GM23338 (cell line): ENCODE data around the gene ROCK2. TPM values are rescaled to one million over a fixed set of nuclear protein-coding genes. Genes with fewer than 3 reads are reported as not detected.

Experiments
- ATAC-seq: fragments of 200-7000 bp; cut with Tn5 transposase; 3 replicates; pipeline ENCODE4 v1.9.1; 2020
- DNase-seq: peaks from one replicate; pipeline ENCODE4 v3.0.0-alpha.2; 2015; ENCODE audit warnings: low spot score
- H2AFZ ChIP-seq: fragments of 200-600 bp; sonication (generic); 2 replicates; pipeline ENCODE4 v1.8.0; 2016; ENCODE audit warnings: antibody characterized with exemption, mild to moderate bottlenecking, moderate library complexity
- H3F3A ChIP-seq: fragments of 200-600 bp; sonication (generic); replicated peaks from 2 replicates; pipeline ENCODE4 v1.8.0; 2017; ENCODE audit warnings: antibody characterized with exemption, mixed run types, low read depth
- H3K27ac ChIP-seq: fragments of 200-600 bp; sonication (generic); 2 replicates; pipeline ENCODE4 v1.6.1; 2016; ENCODE audit warnings: low read depth
- H3K27me3 ChIP-seq: fragments of 200-600 bp; sonication (generic); 2 replicates; pipeline ENCODE4 v1.8.0; 2016; ENCODE audit warnings: mild to moderate bottlenecking, mixed run types, moderate library complexity; ENCODE audit not compliant: insufficient read depth
- H3K36me3 ChIP-seq: fragments of 200-600 bp; sonication (generic); 2 replicates; pipeline ENCODE4 v1.8.0; 2016; ENCODE audit warnings: mild to moderate bottlenecking; ENCODE audit not compliant: insufficient read depth
- H3K4me1 ChIP-seq: fragments of 200-600 bp; sonication (generic); 2 replicates; pipeline ENCODE4 v1.8.0; 2016; ENCODE audit warnings: mild to moderate bottlenecking, moderate library complexity; ENCODE audit not compliant: insufficient read depth
- H3K4me2 ChIP-seq: fragments of 200-600 bp; sonication (generic); 2 replicates; pipeline ENCODE4 v1.7.1; 2017; ENCODE audit warnings: mixed run types
- H3K4me3 ChIP-seq: fragments of 200-600 bp; sonication (generic); 2 replicates; pipeline ENCODE4 v1.6.1; 2016; ENCODE audit warnings: mixed run types
- H3K79me2 ChIP-seq: fragments of 200-600 bp; sonication (generic); replicated peaks from 2 replicates; pipeline ENCODE4 v1.8.0; 2017; ENCODE audit warnings: mild to moderate bottlenecking; ENCODE audit not compliant: insufficient read depth
- H3K9me2 ChIP-seq: fragments of 200-600 bp; sonication (generic); 2 replicates; pipeline ENCODE4 v1.8.0; 2017; ENCODE audit not compliant: insufficient read depth
- H4K20me1 ChIP-seq: fragments of 200-600 bp; sonication (generic); replicated peaks from 2 replicates; pipeline ENCODE4 v1.8.0; 2017; ENCODE audit warnings: mild to moderate bottlenecking; ENCODE audit not compliant: insufficient read depth
- H3K27ac Mint-ChIP-seq: 2 replicates; pipeline ENCODE4 v1.8.0; 2020; ENCODE audit warnings: inconsistent platforms, mild to moderate bottlenecking, moderate library complexity, mixed read lengths
- H3K27me3 Mint-ChIP-seq: 3 replicates; pipeline ENCODE4 v1.8.0; 2022; ENCODE audit warnings: low read depth, mild to moderate bottlenecking, moderate library complexity, mixed read lengths, inconsistent platforms; ENCODE audit not compliant: insufficient read depth, poor library complexity
- H3K36me3 Mint-ChIP-seq: 3 replicates; pipeline ENCODE4 v1.8.0; 2021; ENCODE audit warnings: low read depth, mild to moderate bottlenecking, inconsistent platforms, moderate library complexity, mixed read lengths
- H3K4me1 Mint-ChIP-seq: 3 replicates; pipeline ENCODE4 v1.8.0; 2020; ENCODE audit warnings: mild to moderate bottlenecking, inconsistent platforms, mixed read lengths
- H3K4me3 Mint-ChIP-seq: 3 replicates; pipeline ENCODE4 v1.8.0; 2021; ENCODE audit warnings: moderate library complexity, mild to moderate bottlenecking, inconsistent platforms, mixed read lengths
- H3K9me3 Mint-ChIP-seq: 3 replicates; pipeline ENCODE4 v1.8.0; 2020; ENCODE audit warnings: moderate library complexity, mild to moderate bottlenecking, inconsistent platforms, mixed read lengths
- CREB1 ChIP-seq: fragments of 250-450 bp; sonication (Bioruptor Pico); IDR thresholded peaks from 2 replicates; pipeline ENCODE4 v1.5.0; 2020; ENCODE audit warnings: low read depth, mild to moderate bottlenecking, moderate library complexity
- ETS1 ChIP-seq: IDR thresholded peaks from 2 replicates; pipeline ENCODE4 v1.6.1; 2016; ENCODE audit warnings: antibody characterized with exemption
- EZH2 ChIP-seq: fragments of 200-600 bp; sonication (generic); IDR thresholded peaks from one replicate; pipeline ENCODE4 v1.8.0; 2017; ENCODE audit warnings: antibody characterized with exemption, mild to moderate bottlenecking, low read depth; ENCODE audit not compliant: unreplicated experiment
- EZH2phosphoT487 ChIP-seq: fragments of 200-600 bp; sonication (generic); IDR thresholded peaks from one replicate; pipeline ENCODE4 v1.8.1; 2018; ENCODE audit warnings: antibody characterized with exemption; ENCODE audit not compliant: unreplicated experiment
- JUNB ChIP-seq: IDR thresholded peaks from one replicate; pipeline ENCODE4 v1.6.1; 2016; ENCODE audit warnings: antibody characterized with exemption; ENCODE audit not compliant: unreplicated experiment
- NANOG ChIP-seq: IDR thresholded peaks from 2 replicates; pipeline ENCODE4 v1.6.1; 2016; ENCODE audit warnings: antibody characterized with exemption, borderline replicate concordance
- POLR2AphosphoS5 ChIP-seq: IDR thresholded peaks from 2 replicates; pipeline ENCODE4 v1.6.1; 2016; ENCODE audit warnings: antibody characterized with exemption, low read depth
- REST ChIP-seq: IDR thresholded peaks from one replicate; pipeline ENCODE4 v1.6.1; 2018; ENCODE audit warnings: antibody characterized with exemption; ENCODE audit not compliant: unreplicated experiment
- STAT1 ChIP-seq: IDR thresholded peaks from one replicate; pipeline ENCODE4 v1.6.1; 2016; ENCODE audit warnings: antibody characterized with exemption; ENCODE audit not compliant: unreplicated experiment
- ZNF114 ChIP-seq: fragments of 250-450 bp; sonication (Bioruptor Pico); IDR thresholded peaks from 2 replicates; pipeline ENCODE4 v1.5.0; 2020; ENCODE audit warnings: mild to moderate bottlenecking, moderate library complexity
- ZNF331 ChIP-seq: fragments of 250-450 bp; sonication (Bioruptor Pico); IDR thresholded peaks from 2 replicates; pipeline ENCODE4 v1.5.0; 2020; ENCODE audit warnings: low read depth, mild to moderate bottlenecking, moderate library complexity
- polyA plus RNA-seq: library from polyadenylated mRNA; unstranded; fragments of >200 nt; fragmentation: Nextera tagmentation; extraction: Ambion mirVana; gene quantifications from 2 replicates; pipeline ENCODE4 v1.2.1, GENCODE V29; 2016
- total RNA-seq: library from RNA; depleted of rRNA; stranded (reverse); fragments of >200 nt; shearing (Covaris generic); gene quantifications from 2 replicates; pipeline ENCODE4 v1.2.3, GENCODE V29; 2014
- TF ChIP-seq, protein P1 (sequence below), 2 experiments: fragments of 200-600 bp in 1 of 2; sonication (generic) in 1 of 2; conservative IDR thresholded peaks; 2 replicates each; pipeline versions ENCODE4 v1.5.1 to v1.6.1; 2016 to 2017; ENCODE audit warnings: antibody characterized with exemption in 2 of 2, low read depth in 2 of 2, mild to moderate bottlenecking in 2 of 2, moderate library complexity in 1 of 2

The ROCK2 gene
- total and polyA plus RNA-seq, 2 experiments from 2014 or later: 16.4 to 28.0 TPM

DNA sequence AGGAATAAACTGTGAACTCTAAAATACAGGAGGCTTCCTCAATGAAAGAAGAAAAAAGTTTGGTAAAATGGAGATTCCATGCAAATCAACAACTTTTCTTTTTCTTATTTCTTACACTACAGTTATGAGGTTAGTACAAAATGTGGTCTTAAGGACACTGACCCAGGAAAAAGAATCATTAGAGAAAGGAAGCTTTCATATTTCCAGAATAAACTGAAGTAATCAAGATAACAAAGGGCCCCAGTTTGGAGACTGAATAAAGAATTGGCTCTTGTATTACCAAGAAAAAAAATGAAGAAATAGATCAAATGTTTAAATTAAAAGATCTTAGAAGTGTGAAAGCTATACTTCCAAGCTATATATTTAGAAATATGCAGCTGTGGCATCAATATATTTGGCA, 116.8 kb downstream of the ROCK2 start (continued):
- TF ChIP-seq ETS1 (no peak), EZH2 (no peak), NANOG (no peak), CREB1 (no peak), STAT1 (no peak), ZNF331 (no peak), JUNB (no peak), REST (no peak), POLR2AphosphoS5 (no peak), EZH2phosphoT487 (no peak), ZNF114 (CRISPR knock-in tag) (no peak)
- TF ChIP-seq, protein P1, sequence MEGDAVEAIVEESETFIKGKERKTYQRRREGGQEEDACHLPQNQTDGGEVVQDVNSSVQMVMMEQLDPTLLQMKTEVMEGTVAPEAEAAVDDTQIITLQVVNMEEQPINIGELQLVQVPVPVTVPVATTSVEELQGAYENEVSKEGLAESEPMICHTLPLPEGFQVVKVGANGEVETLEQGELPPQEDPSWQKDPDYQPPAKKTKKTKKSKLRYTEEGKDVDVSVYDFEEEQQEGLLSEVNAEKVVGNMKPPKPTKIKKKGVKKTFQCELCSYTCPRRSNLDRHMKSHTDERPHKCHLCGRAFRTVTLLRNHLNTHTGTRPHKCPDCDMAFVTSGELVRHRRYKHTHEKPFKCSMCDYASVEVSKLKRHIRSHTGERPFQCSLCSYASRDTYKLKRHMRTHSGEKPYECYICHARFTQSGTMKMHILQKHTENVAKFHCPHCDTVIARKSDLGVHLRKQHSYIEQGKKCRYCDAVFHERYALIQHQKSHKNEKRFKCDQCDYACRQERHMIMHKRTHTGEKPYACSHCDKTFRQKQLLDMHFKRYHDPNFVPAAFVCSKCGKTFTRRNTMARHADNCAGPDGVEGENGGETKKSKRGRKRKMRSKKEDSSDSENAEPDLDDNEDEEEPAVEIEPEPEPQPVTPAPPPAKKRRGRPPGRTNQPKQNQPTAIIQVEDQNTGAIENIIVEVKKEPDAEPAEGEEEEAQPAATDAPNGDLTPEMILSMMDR (conservative IDR thresholded peaks at IDR 0.05; ENCODE audit: low read depth in 2 of 2): no peak

DNA sequence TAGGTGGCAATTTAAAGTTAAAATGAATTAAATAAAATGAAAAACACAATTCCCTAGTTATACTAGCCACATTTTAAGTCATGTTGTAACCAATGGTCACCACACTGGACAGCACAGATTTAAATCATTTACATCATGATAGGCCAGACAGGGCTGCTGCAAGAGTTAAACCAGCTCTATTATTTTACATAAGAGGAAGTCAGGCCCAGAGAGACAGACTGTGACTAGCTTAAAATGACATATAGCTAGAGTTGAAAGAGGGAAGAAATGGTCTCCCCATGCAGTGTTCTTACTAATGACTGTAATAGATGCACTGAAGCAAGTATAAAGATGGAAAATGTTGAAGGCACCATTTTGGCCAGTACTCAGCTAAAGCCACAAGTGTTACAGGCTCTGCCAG, 119.5 kb downstream of the ROCK2 start:
- Histone ChIP-seq H3K36me3 (no peaks in the 10 kb centered on the region; the same call in 1 of the 2 replicates), H2AFZ (no peak overlapping the region), H3K4me3 (no peak overlapping the region), H3K4me1 (peaks cover 24% of the 10 kb centered on the region), H3K4me2 (no peak overlapping the region), H4K20me1 (no peaks in the 10 kb centered on the region), H3K27ac (peak overlapping the region; percentile 46; the same call in 1 of the 2 replicates), H3K9me2 (no peaks in the 10 kb centered on the region), H3F3A (no peaks in the 10 kb centered on the region), H3K27me3 (no peaks in the 10 kb centered on the region), H3K79me2 (no peaks in the 10 kb centered on the region)
- H3K27ac Mint-ChIP-seq: peak overlapping the region; percentile 18; the same call in 1 of the 2 replicates
- no peaks in the 10 kb centered on the region for H3K9me3 Mint-ChIP-seq
- H3K27me3 Mint-ChIP-seq: no peaks in the 10 kb centered on the region
- ATAC-seq (peak; percentile 47; the same call in 2 of the 3 replicates), DNase-seq (peak; percentile 25)
- no peak overlapping the region for H3K4me3 Mint-ChIP-seq
- H3K4me1 Mint-ChIP-seq: peaks cover 28% of the 10 kb centered on the region
- H3K36me3 Mint-ChIP-seq: peaks cover 12% of the 10 kb centered on the region
- TF ChIP-seq ZNF114 (CRISPR knock-in tag) (no peak), REST (no peak), ZNF331 (no peak), STAT1 (no peak), CREB1 (no peak), ETS1 (no peak), POLR2AphosphoS5 (no peak), EZH2phosphoT487 (no peak)
- TF ChIP-seq, protein P1 (conservative IDR thresholded peaks at IDR 0.05; ENCODE audit: low read depth in 2 of 2): no peak
